Tibial nerve (tissue), 4 donors: Measurements from ENCODE around the gene FAM124B. TPM values are rescaled to one million over a fixed set of nuclear protein-coding genes. Genes with fewer than 3 reads are reported as not detected.

ENCODE experiments used
- DNase-seq, 2 donors: peaks; one replicate each; pipeline ENCODE4 v3.0.0-alpha.2; 2019; ENCODE audit warnings: low spot score in 2 of 2
- H3K27ac ChIP-seq, 4 donors: fragments of 200-600 bp; sonication (generic) in 3 of 4; one replicate each; pipeline ENCODE4 v1.5.1; 2017 to 2019; ENCODE audit warnings: mild to moderate bottlenecking in 1 of 4
- H3K27me3 ChIP-seq, 2 donors: fragments of 200-600 bp; sonication (generic) in 1 of 2; one replicate each; pipeline versions ENCODE4 v1.5.1 to v1.6.0; 2017 to 2019
- H3K36me3 ChIP-seq, 3 donors: fragments of 200-600 bp; sonication (generic); one replicate each; pipeline ENCODE4 v1.5.1; 2018 to 2019
- H3K4me1 ChIP-seq, 4 donors: fragments of 200-600 bp; sonication (generic) in 3 of 4; one replicate each; pipeline ENCODE4 v1.5.1; 2017 to 2019
- H3K4me3 ChIP-seq, 4 donors: fragments of 200-600 bp; sonication (generic) in 3 of 4; one replicate each; pipeline ENCODE4 v1.5.1; 2017 to 2019; ENCODE audit warnings: mild to moderate bottlenecking in 1 of 4, moderate library complexity in 1 of 4
- H3K9me3 ChIP-seq, 4 donors: fragments of 200-600 bp; sonication (generic) in 3 of 4; one replicate each; pipeline ENCODE4 v1.5.1; 2017 to 2019
- CTCF ChIP-seq, 5 experiments: fragments of 200-600 bp in 3 of 5; fragments of 450-650 bp in 2 of 5; sonication (generic) in 3 of 5; IDR thresholded peaks; one replicate each; pipeline ENCODE4 v1.5.1; 2016 to 2019; ENCODE audit warnings: antibody characterized with exemption in 5 of 5, mild to moderate bottlenecking in 3 of 5, moderate library complexity in 2 of 5
- EP300 ChIP-seq, 2 donors: sonication (generic); formaldehyde crosslinking; IDR thresholded peaks; one replicate each; pipeline ENCODE4 v1.6.1; 2017; ENCODE audit warnings: antibody characterized with exemption in 2 of 2, mild to moderate bottlenecking in 1 of 2
- POLR2A ChIP-seq, 2 donors: fragments of 450-650 bp; IDR thresholded peaks; one replicate each; pipeline ENCODE4 v1.6.1; 2017; ENCODE audit warnings: antibody characterized with exemption in 2 of 2, mild to moderate bottlenecking in 2 of 2, moderate library complexity in 2 of 2
- WGBS, 2 donors: methylation state at CpG; one replicate each; pipeline ENCODE4 v1.1.5; 2018; 5-methylcytosine and 5-hydroxymethylcytosine counted together
- total RNA-seq, 4 donors: library from RNA; depleted of rRNA; stranded (reverse); fragments of >200 nt; gene quantifications; one replicate each; pipeline ENCODE4 v1.1.0, GENCODE V29; 2016

The FAM124B gene
- total RNA-seq, 4 donors from 2014 or later, result 0.84 to 12.3 (median 5.9) TPM

GRCh38 chr2:224343226-224343625, 58.7 kb downstream of the FAM124B start:
- DNase-seq, result no peak
- TF ChIP-seq POLR2A (IDR thresholded peaks at IDR 0.05) (no peak), EP300 (IDR thresholded peaks at IDR 0.05) (no peak), CTCF (IDR thresholded peaks at IDR 0.05) (no peak)
- Histone ChIP-seq H3K27ac (no peak overlapping the region), H3K36me3 (no peaks in the 10 kb centered on the region), H3K9me3 (no peaks in the 10 kb centered on the region), H3K27me3 (no peaks in the 10 kb centered on the region), H3K4me3 (no peak overlapping the region), H3K4me1 (no peaks in the 10 kb centered on the region)
- 45 to 47% methylated on average over 4 of the region's 4 CpGs for WGBS, 2 donors

- DNase-seq, result no peak
- Histone ChIP-seq H3K4me1 (no peaks in the 10 kb centered on the region), H3K36me3 (no peaks in the 10 kb centered on the region), H3K9me3 (no peaks in the 10 kb centered on the region), H3K27me3 (no peaks in the 10 kb centered on the region), H3K4me3 (no peak overlapping the region), H3K27ac (no peak overlapping the region)
- TF ChIP-seq POLR2A (IDR thresholded peaks at IDR 0.05) (no peak), EP300 (IDR thresholded peaks at IDR 0.05) (no peak), CTCF (IDR thresholded peaks at IDR 0.05) (no peak)
- WGBS, 2 donors, result 33 to 36% methylated on average over 1 of the region's 1 CpG
These were observed 65.9 kb downstream of the FAM124B start for GRCh38 chr2:224335991-224336390.

DNA sequence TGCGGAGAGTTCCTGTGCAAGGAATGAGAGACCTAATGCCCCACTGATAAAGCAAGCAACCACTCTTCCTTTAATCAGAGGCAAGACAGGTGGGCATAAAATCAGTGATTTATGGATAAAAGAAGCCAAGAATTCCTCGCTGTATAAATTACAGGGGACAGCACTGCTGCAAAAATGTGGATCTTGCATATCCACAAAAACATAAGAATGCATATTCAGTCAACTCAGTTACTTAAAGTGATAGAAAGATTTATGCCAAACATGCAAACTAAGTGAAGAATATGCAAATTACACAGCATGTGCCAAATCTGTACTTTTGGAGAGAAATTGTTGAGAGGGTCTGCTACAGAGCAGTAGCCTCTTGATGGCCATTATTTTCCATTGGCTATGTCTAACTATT, 67.2 kb downstream of the FAM124B start:
- no peaks in the 10 kb centered on the region for H3K27me3 ChIP-seq
- TF ChIP-seq EP300 (IDR thresholded peaks at IDR 0.05), result no peak
- TF ChIP-seq POLR2A (IDR thresholded peaks at IDR 0.05), result no peak
- no peak for TF ChIP-seq CTCF (IDR thresholded peaks at IDR 0.05)
- no peaks in the 10 kb centered on the region for H3K36me3 ChIP-seq
- no peaks in the 10 kb centered on the region for H3K9me3 ChIP-seq
- H3K27ac ChIP-seq, result no peak overlapping the region
- no peaks in the 10 kb centered on the region for H3K4me1 ChIP-seq
- no peak overlapping the region for H3K4me3 ChIP-seq
- WGBS, 2 donors, result 75 to 85% methylated on average over 2 of the region's 2 CpGs
- DNase-seq, result no peak

DNA sequence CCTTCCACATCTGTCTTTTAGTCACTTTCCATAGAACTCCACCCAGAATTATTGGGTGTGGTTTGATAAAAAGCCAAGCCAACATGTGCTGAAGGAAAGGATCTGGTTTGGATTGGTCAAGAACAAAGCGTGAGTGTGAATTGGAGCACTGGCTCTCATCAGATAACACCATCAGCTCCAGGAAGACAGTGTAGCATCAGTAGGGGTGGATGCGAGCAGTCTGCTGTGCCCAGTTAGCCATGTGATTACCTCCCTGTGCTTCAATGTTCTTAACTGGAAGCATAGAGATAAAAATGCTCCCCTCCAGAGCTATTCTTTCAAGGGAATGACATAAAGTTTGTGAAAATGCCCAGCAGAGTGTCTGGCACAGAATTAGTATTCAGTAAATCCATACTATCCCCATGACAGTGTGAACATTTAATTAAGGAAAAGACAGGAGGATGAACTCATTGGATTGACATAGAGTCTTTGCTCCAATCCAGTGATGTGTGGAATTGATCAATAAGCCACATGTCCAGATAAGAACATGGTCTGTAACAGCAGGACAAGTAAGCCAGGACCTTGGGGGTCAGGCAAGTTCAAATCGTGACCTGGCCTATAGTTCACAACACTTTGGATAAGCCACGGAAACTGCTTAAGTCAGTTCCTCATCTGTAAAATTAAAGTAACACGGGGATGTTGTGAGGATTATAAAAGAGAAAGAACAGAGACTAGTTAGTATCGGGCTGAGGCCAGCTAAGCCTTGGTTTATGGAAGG, 68.0 kb downstream of the FAM124B start:
- no peaks in the 10 kb centered on the region for H3K27me3 ChIP-seq
- DNase-seq, result no peak
- H3K4me3 ChIP-seq, result no peak overlapping the region
- no peaks in the 10 kb centered on the region for H3K9me3 ChIP-seq
- 63 to 74% methylated on average over 6 of the region's 6 CpGs for WGBS, 2 donors
- TF ChIP-seq CTCF (IDR thresholded peaks at IDR 0.05), result no peak
- TF ChIP-seq EP300 (IDR thresholded peaks at IDR 0.05), result no peak
- TF ChIP-seq POLR2A (IDR thresholded peaks at IDR 0.05), result no peak
- no peak overlapping the region for H3K27ac ChIP-seq
- no peaks in the 10 kb centered on the region for H3K4me1 ChIP-seq
- no peaks in the 10 kb centered on the region for H3K36me3 ChIP-seq

GRCh38 chr2:224331698-224332097, 70.2 kb downstream of the FAM124B start:
- no peak for DNase-seq
- no peaks in the 10 kb centered on the region for H3K4me1 ChIP-seq
- no peak for TF ChIP-seq CTCF (IDR thresholded peaks at IDR 0.05)
- TF ChIP-seq POLR2A (IDR thresholded peaks at IDR 0.05), result no peak
- TF ChIP-seq EP300 (IDR thresholded peaks at IDR 0.05), result no peak
- WGBS, 2 donors, result 72 to 77% methylated on average over 8 of the region's 8 CpGs
- no peak overlapping the region for H3K27ac ChIP-seq
- H3K36me3 ChIP-seq, result no peaks in the 10 kb centered on the region
- no peaks in the 10 kb centered on the region for H3K9me3 ChIP-seq
- no peak overlapping the region for H3K4me3 ChIP-seq
- H3K27me3 ChIP-seq, result no peaks in the 10 kb centered on the region
